ENCODE results near the gene MBNL1. TPM values are rescaled to one million over a fixed set of nuclear protein-coding genes. Genes with fewer than 3 reads are reported as not detected.

Gene MBNL1
- total and polyA plus RNA-seq, 7 experiments from 2014 or later = 371 to 675 (median 497) TPM

DNA sequence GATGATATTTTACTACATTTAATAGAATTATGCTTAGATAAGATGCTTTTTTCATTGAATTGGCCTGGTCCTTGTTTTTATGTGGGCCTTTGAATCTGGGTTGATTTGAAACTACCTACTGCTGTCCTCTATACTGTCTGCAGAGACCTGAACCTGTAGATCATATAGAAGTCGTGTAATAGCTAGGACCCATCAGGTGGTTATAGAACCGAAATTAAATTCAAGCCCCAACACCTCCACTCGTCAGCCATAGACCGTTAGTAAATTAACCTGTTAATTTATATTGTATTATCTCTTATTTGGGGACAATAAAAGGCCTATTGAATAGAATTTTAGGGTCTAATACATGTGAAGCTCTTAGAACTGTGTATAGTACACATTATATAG, 108.4 kb downstream of the MBNL1 start:
- Mint-ChIP-seq H3K4me3 (peak overlapping the region in 4 of 10 donors; percentile 5 to 64 (median 54)), H3K9me3 (peaks cover 0 to 5% (median 0%) of the 10 kb centered on the region in 11 donors), H3K27me3 (no peaks in the 10 kb centered on the region), H3K36me3 (peaks cover 7 to 35% (median 28%) of the 10 kb centered on the region in 5 donors), H3K4me1 (peaks cover 48 to 98% (median 83%) of the 10 kb centered on the region in 7 donors), H3K27ac (peak overlapping the region in 8 of 9 donors; percentile 1 to 77 (median 66))
- ChIA-PET CTCF (no interaction called here), POLR2A (interaction anchor here (1.2 kb wide), 1 partner anchor 89 kb away, joined by 4 read pairs; no protein-coding TSS in a partner anchor)
- ATAC-seq (no peak), DNase-seq (no peak)
- Histone ChIP-seq H3K36me3 (ENCODE audit: control insufficient read depth in 2 of 3, insufficient read depth in 3 of 3, low read length in 3 of 3) (peaks cover 0 to 19% (median 3%) of the 10 kb centered on the region in 3 experiments), H3K27ac (ENCODE audit: low read depth, low read length) (no peak overlapping the region), H3K27me3 (ENCODE audit: control insufficient read depth in 2 of 2, insufficient read depth in 2 of 2, low read length in 2 of 2) (no peaks in the 10 kb centered on the region), H3K4me3 (ENCODE audit: low read length) (no peak overlapping the region), H3K4me1 (ENCODE audit: control insufficient read depth in 2 of 2, insufficient read depth in 2 of 2, low read length in 2 of 2) (peaks cover 35 to 41% of the 10 kb centered on the region in 2 donors), H3K9me3 (ENCODE audit: control insufficient read depth in 2 of 3, low read length in 3 of 3) (no peaks in the 10 kb centered on the region)
- intact Hi-C loops (cut with micrococcal nuclease) = loop anchor here in 1 of 2 donors (1.0 kb wide), 1 partner anchor 9 kb away; no protein-coding TSS in a partner anchor

GRCh38 chr3:152379415-152380042, 110.8 kb downstream of the MBNL1 start:
- POLR2A ChIA-PET = interaction anchor here (1.3 kb wide), 1 partner anchor 38 kb away, joined by 3 read pairs; no protein-coding TSS in a partner anchor
- peak overlapping the region; percentile 44 for H3K27ac ChIP-seq (ENCODE audit: low read depth, low read length)
- CTCF ChIA-PET = no interaction called here
- H3K4me3 ChIP-seq (ENCODE audit: low read length) = no peak overlapping the region
- H3K27me3 Mint-ChIP-seq = no peaks in the 10 kb centered on the region
- peak overlapping the region in 6 of 9 donors; percentile 8 to 90 (median 48) for H3K27ac Mint-ChIP-seq
- H3K4me3 Mint-ChIP-seq = peak overlapping the region in 8 of 10 donors; percentile 7 to 66 (median 55)
- no peaks in the 10 kb centered on the region for H3K9me3 Mint-ChIP-seq
- no peak for ATAC-seq
- H3K9me3 ChIP-seq (ENCODE audit: control insufficient read depth in 2 of 3, low read length in 3 of 3) = no peaks in the 10 kb centered on the region
- no peaks in the 10 kb centered on the region for H3K27me3 ChIP-seq (ENCODE audit: control insufficient read depth in 2 of 2, insufficient read depth in 2 of 2, low read length in 2 of 2)
- DNase-seq = no peak
- H3K36me3 Mint-ChIP-seq = peaks cover 3 to 32% (median 19%) of the 10 kb centered on the region in 5 donors
- intact Hi-C loops (cut with micrococcal nuclease) = loop anchor here in 1 of 2 donors (2.0 kb wide), 2 partner anchors 13 to 15 kb away; no protein-coding TSS in a partner anchor
- peaks cover 46 to 57% of the 10 kb centered on the region in 2 donors for H3K4me1 ChIP-seq (ENCODE audit: control insufficient read depth in 2 of 2, insufficient read depth in 2 of 2, low read length in 2 of 2)
- peaks cover 0 to 8% (median 3%) of the 10 kb centered on the region in 3 experiments for H3K36me3 ChIP-seq (ENCODE audit: control insufficient read depth in 2 of 3, insufficient read depth in 3 of 3, low read length in 3 of 3)
- peaks cover 44 to 98% (median 90%) of the 10 kb centered on the region in 7 donors for H3K4me1 Mint-ChIP-seq

- peaks cover 51 to 57% of the 10 kb centered on the region in 2 donors for H3K4me1 ChIP-seq (ENCODE audit: control insufficient read depth in 2 of 2, insufficient read depth in 2 of 2, low read length in 2 of 2)
- intact Hi-C loops (cut with micrococcal nuclease) = no loop called here
- DNase-seq = no peak
- H3K27ac Mint-ChIP-seq = peak overlapping the region in 7 of 9 donors; percentile 10 to 90 (median 62)
- peak overlapping the region; percentile 44 for H3K27ac ChIP-seq (ENCODE audit: low read depth, low read length)
- peaks cover 40 to 98% (median 87%) of the 10 kb centered on the region in 7 donors for H3K4me1 Mint-ChIP-seq
- H3K27me3 Mint-ChIP-seq = no peaks in the 10 kb centered on the region
- H3K9me3 ChIP-seq (ENCODE audit: control insufficient read depth in 2 of 3, low read length in 3 of 3) = no peaks in the 10 kb centered on the region
- peaks cover 0 to 6% (median 3%) of the 10 kb centered on the region in 3 experiments for H3K36me3 ChIP-seq (ENCODE audit: control insufficient read depth in 2 of 3, insufficient read depth in 3 of 3, low read length in 3 of 3)
- H3K4me3 ChIP-seq (ENCODE audit: low read length) = no peak overlapping the region
- ATAC-seq = no peak
- ChIA-PET CTCF (no interaction called here), POLR2A (interaction anchor here (1.3 kb wide), 1 partner anchor 38 kb away, joined by 3 read pairs; no protein-coding TSS in a partner anchor)
- H3K36me3 Mint-ChIP-seq = peaks cover 3 to 27% (median 14%) of the 10 kb centered on the region in 5 donors
- no peaks in the 10 kb centered on the region for H3K27me3 ChIP-seq (ENCODE audit: control insufficient read depth in 2 of 2, insufficient read depth in 2 of 2, low read length in 2 of 2)
- no peaks in the 10 kb centered on the region for H3K9me3 Mint-ChIP-seq
- peak overlapping the region; percentile 2 to 66 (median 50) for H3K4me3 Mint-ChIP-seq
Measured at GRCh38 chr3:152380043-152380442, 111.3 kb downstream of the MBNL1 start.

GRCh38 chr3:152381881-152382295, 113.2 kb downstream of the MBNL1 start:
- H3K4me3 Mint-ChIP-seq = peak overlapping the region in 9 of 10 donors; percentile 22 to 81 (median 68)
- no peaks in the 10 kb centered on the region for H3K27me3 Mint-ChIP-seq
- peaks cover 0 to 6% (median 3%) of the 10 kb centered on the region in 3 experiments for H3K36me3 ChIP-seq (ENCODE audit: control insufficient read depth in 2 of 3, insufficient read depth in 3 of 3, low read length in 3 of 3)
- peaks cover 35 to 98% (median 90%) of the 10 kb centered on the region in 7 donors for H3K4me1 Mint-ChIP-seq
- peaks cover 1 to 26% (median 14%) of the 10 kb centered on the region in 5 donors for H3K36me3 Mint-ChIP-seq
- H3K9me3 ChIP-seq (ENCODE audit: control insufficient read depth in 2 of 3, low read length in 3 of 3) = no peaks in the 10 kb centered on the region
- no peaks in the 10 kb centered on the region for H3K9me3 Mint-ChIP-seq
- no peak for DNase-seq
- H3K27me3 ChIP-seq (ENCODE audit: control insufficient read depth in 2 of 2, insufficient read depth in 2 of 2, low read length in 2 of 2) = no peaks in the 10 kb centered on the region
- POLR2A ChIA-PET = interaction anchor here (0.7 kb wide), 1 partner anchor 103 kb away, joined by 3 read pairs; no protein-coding TSS in a partner anchor
- H3K4me1 ChIP-seq (ENCODE audit: control insufficient read depth in 2 of 2, insufficient read depth in 2 of 2, low read length in 2 of 2) = peaks cover 51 to 69% of the 10 kb centered on the region in 2 donors
- H3K4me3 ChIP-seq (ENCODE audit: low read length) = no peak overlapping the region
- intact Hi-C loops (cut with micrococcal nuclease) = no loop called here
- CTCF ChIA-PET = no interaction called here
- H3K27ac Mint-ChIP-seq = peak overlapping the region; percentile 10 to 93 (median 57)
- no peak for ATAC-seq
- peak overlapping the region; percentile 51 for H3K27ac ChIP-seq (ENCODE audit: low read depth, low read length)

- Histone ChIP-seq H3K36me3 (ENCODE audit: control insufficient read depth in 2 of 3, insufficient read depth in 3 of 3, low read length in 3 of 3) (peaks cover 0 to 6% (median 0%) of the 10 kb centered on the region in 3 experiments), H3K4me3 (ENCODE audit: low read length) (peak overlapping the region; percentile 9), H3K27ac (ENCODE audit: low read depth, low read length) (peak overlapping the region; percentile 51), H3K27me3 (ENCODE audit: control insufficient read depth in 2 of 2, insufficient read depth in 2 of 2, low read length in 2 of 2) (no peaks in the 10 kb centered on the region), H3K4me1 (ENCODE audit: control insufficient read depth in 2 of 2, insufficient read depth in 2 of 2, low read length in 2 of 2) (peaks cover 54 to 67% of the 10 kb centered on the region in 2 donors), H3K9me3 (ENCODE audit: control insufficient read depth in 2 of 3, low read length in 3 of 3) (no peaks in the 10 kb centered on the region)
- intact Hi-C loops (cut with micrococcal nuclease) = no loop called here
- peaks cover 0 to 23% (median 12%) of the 10 kb centered on the region in 5 donors for H3K36me3 Mint-ChIP-seq
- H3K4me3 Mint-ChIP-seq = peak overlapping the region; percentile 31 to 86 (median 72)
- peak overlapping the region; percentile 66 to 93 (median 77) for H3K27ac Mint-ChIP-seq
- no peak for DNase-seq
- no peaks in the 10 kb centered on the region for H3K9me3 Mint-ChIP-seq
- H3K4me1 Mint-ChIP-seq = peaks cover 37 to 98% (median 90%) of the 10 kb centered on the region in 7 donors
- no peak for ATAC-seq
- CTCF ChIA-PET = no interaction called here
- H3K27me3 Mint-ChIP-seq = no peaks in the 10 kb centered on the region
- POLR2A ChIA-PET = interaction anchor here (1.0 kb wide), 1 partner anchor 24 kb away, joined by 3 read pairs; no protein-coding TSS in a partner anchor
Measured at GRCh38 chr3:152382312-152383135, 113.8 kb downstream of the MBNL1 start.

DNA sequence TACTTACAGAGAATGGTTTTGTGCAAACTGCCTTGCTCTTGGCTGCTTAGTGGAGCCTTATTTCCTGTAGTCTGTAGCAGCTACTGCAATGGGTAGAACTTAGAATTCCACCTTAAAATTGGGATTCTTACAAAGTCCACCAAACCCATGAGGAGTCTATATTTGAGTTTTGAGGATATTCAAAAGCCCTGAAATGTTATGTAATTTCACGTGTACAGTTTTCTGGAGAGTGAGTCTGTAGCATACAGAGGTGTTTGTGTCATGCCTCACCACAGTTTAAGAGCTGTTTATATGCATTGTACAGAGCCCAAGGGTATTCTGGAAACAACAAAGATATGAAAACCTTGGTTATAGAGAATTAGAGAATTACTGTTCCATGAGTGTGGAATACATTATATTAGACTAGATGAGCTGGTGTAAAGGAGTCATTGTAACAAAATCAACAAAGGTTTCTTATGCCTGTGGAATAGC, 114.4 kb downstream of the MBNL1 start:
- peak; percentile 34 for ATAC-seq
- no peaks in the 10 kb centered on the region for H3K9me3 Mint-ChIP-seq
- H3K27me3 ChIP-seq (ENCODE audit: control insufficient read depth in 2 of 2, insufficient read depth in 2 of 2, low read length in 2 of 2) = no peaks in the 10 kb centered on the region
- H3K4me3 ChIP-seq (ENCODE audit: low read length) = no peak overlapping the region
- ChIA-PET CTCF (no interaction called here), POLR2A (interaction anchor here (1.0 kb wide), 1 partner anchor 23 kb away, joined by 3 read pairs; no protein-coding TSS in a partner anchor)
- H3K4me1 Mint-ChIP-seq = peaks cover 33 to 99% (median 91%) of the 10 kb centered on the region in 7 donors
- H3K27ac Mint-ChIP-seq = peak overlapping the region; percentile 66 to 93 (median 77)
- intact Hi-C loops (cut with micrococcal nuclease) = no loop called here
- H3K4me1 ChIP-seq (ENCODE audit: control insufficient read depth in 2 of 2, insufficient read depth in 2 of 2, low read length in 2 of 2) = peaks cover 52 to 71% of the 10 kb centered on the region in 2 donors
- peak overlapping the region in 9 of 10 donors; percentile 21 to 86 (median 76) for H3K4me3 Mint-ChIP-seq
- H3K27me3 Mint-ChIP-seq = no peaks in the 10 kb centered on the region
- no peaks in the 10 kb centered on the region for H3K9me3 ChIP-seq (ENCODE audit: control insufficient read depth in 2 of 3, low read length in 3 of 3)
- peak overlapping the region; percentile 51 for H3K27ac ChIP-seq (ENCODE audit: low read depth, low read length)
- peaks cover 0 to 22% (median 8%) of the 10 kb centered on the region in 5 donors for H3K36me3 Mint-ChIP-seq
- no peak for DNase-seq
- H3K36me3 ChIP-seq (ENCODE audit: control insufficient read depth in 2 of 3, insufficient read depth in 3 of 3, low read length in 3 of 3) = peaks cover 0 to 3% (median 0%) of the 10 kb centered on the region in 3 experiments

Measured in naive thymus-derived CD4-positive, alpha-beta T cell (primary cell).